ENCODE measurements around the gene ADORA1. TPM values are rescaled to one million over a fixed set of nuclear protein-coding genes. Genes with fewer than 3 reads are reported as not detected.

Gene ADORA1
- total RNA-seq, 1 donor from 2014 or later, result not detected

DNA sequence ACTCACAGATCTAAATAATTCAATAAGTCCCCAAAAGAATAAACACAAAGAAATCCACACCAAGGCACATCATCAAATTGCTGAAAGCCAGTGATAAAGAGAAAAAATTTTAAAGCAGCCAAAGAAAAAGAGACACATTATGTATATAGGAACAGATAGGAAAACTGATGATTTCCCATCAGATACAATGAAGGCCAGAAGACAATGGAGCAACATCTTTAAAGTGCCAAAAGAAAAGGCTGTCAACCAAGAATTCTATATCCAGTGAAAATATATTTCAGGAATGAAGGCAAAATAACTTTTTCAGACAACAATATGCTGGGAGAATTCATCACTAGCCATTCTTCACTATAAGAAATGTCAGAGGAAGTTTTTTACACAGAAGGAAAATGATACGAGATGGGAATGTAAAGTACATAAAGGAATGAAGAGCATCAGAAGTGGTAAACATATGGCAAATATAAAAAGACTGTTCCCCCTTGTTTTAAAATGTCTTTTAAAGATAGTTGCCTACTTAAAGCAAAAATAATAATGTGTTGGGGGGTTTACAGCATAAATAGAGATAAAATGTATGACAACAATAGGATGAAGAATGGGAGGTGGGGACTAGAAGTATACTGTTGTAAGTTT lies 32.4 kb upstream of the ADORA1 start:
- H3K9me3 Mint-ChIP-seq, result peaks cover 24% of the 10 kb centered on the region

DNA sequence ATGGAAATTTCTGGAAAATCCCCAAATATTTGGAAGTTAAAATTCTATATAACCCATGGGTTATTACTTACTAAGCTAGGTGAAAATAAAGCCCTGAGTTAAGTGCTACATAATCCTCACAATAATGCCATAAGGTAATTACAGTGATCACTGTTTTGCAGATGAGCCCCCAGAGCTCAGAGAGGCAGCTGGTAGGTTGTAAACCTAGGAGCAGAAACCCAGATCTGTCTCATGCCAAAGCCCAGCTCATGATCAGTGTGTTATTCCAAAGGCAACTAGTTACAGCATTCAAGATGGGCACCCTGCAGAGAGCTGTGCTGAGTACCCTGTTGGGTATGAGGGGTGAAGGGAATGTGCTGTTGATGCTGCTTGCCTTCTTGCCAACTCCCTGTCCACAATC lies 31.0 kb upstream of the ADORA1 start:
- no peaks in the 10 kb centered on the region for H3K4me1 Mint-ChIP-seq
- H3K4me3 Mint-ChIP-seq, result no peak overlapping the region
- CTCF ChIA-PET, result interaction anchor here (1.2 kb wide), 1 partner anchor 58 kb away, joined by 3 read pairs; no protein-coding TSS in a partner anchor
- peaks cover 28% of the 10 kb centered on the region for H3K27me3 Mint-ChIP-seq
- intact Hi-C loops (cut with micrococcal nuclease), result no loop called here
- TF ChIP-seq, protein P1, sequence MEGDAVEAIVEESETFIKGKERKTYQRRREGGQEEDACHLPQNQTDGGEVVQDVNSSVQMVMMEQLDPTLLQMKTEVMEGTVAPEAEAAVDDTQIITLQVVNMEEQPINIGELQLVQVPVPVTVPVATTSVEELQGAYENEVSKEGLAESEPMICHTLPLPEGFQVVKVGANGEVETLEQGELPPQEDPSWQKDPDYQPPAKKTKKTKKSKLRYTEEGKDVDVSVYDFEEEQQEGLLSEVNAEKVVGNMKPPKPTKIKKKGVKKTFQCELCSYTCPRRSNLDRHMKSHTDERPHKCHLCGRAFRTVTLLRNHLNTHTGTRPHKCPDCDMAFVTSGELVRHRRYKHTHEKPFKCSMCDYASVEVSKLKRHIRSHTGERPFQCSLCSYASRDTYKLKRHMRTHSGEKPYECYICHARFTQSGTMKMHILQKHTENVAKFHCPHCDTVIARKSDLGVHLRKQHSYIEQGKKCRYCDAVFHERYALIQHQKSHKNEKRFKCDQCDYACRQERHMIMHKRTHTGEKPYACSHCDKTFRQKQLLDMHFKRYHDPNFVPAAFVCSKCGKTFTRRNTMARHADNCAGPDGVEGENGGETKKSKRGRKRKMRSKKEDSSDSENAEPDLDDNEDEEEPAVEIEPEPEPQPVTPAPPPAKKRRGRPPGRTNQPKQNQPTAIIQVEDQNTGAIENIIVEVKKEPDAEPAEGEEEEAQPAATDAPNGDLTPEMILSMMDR (IDR thresholded peaks at IDR 0.05), result no peak
- no peak for DNase-seq
- no peak overlapping the region for H3K27ac Mint-ChIP-seq
- ATAC-seq (ENCODE audit: low read depth), result no peak
- peaks cover 24% of the 10 kb centered on the region for H3K9me3 Mint-ChIP-seq
- H3K36me3 Mint-ChIP-seq (ENCODE audit: low read depth), result no peaks in the 10 kb centered on the region
- POLR2A ChIA-PET, result no interaction called here

More for the DNA sequence above, 32.4 kb upstream of the ADORA1 start:
- no peak for ATAC-seq (ENCODE audit: low read depth)
- peaks cover 38% of the 10 kb centered on the region for H3K27me3 Mint-ChIP-seq
- TF ChIP-seq, protein P1 (IDR thresholded peaks at IDR 0.05), result no peak
- DNase-seq, result no peak
- intact Hi-C loops (cut with micrococcal nuclease), result no loop called here
- no peak overlapping the region for H3K4me3 Mint-ChIP-seq
- H3K27ac Mint-ChIP-seq, result no peak overlapping the region
- no peaks in the 10 kb centered on the region for H3K36me3 Mint-ChIP-seq (ENCODE audit: low read depth)
- no peaks in the 10 kb centered on the region for H3K4me1 Mint-ChIP-seq
- POLR2A ChIA-PET, result no interaction called here
- CTCF ChIA-PET, result interaction anchor here (1.2 kb wide), 1 partner anchor 56 kb away, joined by 3 read pairs; no protein-coding TSS in a partner anchor

DNA sequence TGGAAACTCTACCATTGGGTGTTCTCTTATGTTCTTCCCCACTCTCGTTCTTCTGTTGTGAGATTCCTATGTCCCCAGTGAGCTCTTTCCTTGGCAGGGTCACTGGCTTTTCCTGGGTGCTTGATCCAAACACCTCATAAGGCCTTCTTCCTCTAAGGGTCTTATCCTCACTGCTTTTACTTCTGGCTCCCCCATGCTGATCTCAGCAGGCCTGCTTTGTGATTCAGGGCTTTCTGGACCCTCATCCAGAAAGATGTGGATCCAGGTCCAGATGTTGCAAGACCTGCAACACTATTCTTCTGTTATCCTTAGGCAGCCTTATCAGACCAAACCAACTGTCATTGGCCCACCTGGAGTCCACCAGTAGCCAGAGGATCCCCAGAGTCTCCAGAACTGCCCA lies 30.5 kb upstream of the ADORA1 start:
- ATAC-seq (ENCODE audit: low read depth) (no peak), DNase-seq (no peak)
- CTCF ChIA-PET, result no interaction called here
- Mint-ChIP-seq H3K4me3 (no peak overlapping the region), H3K36me3 (ENCODE audit: low read depth) (no peaks in the 10 kb centered on the region), H3K27me3 (peaks cover 26% of the 10 kb centered on the region), H3K27ac (no peak overlapping the region), H3K4me1 (no peaks in the 10 kb centered on the region), H3K9me3 (peaks cover 24% of the 10 kb centered on the region)
- TF ChIP-seq, protein P1 (IDR thresholded peaks at IDR 0.05), result no peak
- POLR2A ChIA-PET, result no interaction called here
- intact Hi-C loops (cut with micrococcal nuclease), result no loop called here

DNA sequence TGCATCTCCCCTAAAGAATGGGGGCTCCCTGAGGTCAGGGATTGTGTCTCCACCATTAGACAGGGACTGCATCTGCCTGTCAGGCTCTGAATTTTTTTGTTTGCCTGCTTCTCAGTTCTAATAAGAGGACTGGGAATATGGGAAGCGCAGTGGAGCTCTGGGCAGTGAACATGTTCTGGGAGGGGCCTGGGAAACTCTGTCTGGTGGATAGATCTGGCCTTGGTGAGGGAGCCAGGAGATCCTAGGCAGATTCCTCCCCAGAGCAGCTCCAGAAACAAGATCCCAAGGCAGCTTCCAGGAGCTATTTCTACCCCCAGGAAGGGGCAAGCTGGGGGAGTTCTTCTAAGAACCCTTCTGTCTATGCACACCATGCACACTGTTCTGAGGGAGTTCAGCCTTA lies 29.1 kb upstream of the ADORA1 start:
- CTCF ChIA-PET, result no interaction called here
- POLR2A ChIA-PET, result no interaction called here

DNA sequence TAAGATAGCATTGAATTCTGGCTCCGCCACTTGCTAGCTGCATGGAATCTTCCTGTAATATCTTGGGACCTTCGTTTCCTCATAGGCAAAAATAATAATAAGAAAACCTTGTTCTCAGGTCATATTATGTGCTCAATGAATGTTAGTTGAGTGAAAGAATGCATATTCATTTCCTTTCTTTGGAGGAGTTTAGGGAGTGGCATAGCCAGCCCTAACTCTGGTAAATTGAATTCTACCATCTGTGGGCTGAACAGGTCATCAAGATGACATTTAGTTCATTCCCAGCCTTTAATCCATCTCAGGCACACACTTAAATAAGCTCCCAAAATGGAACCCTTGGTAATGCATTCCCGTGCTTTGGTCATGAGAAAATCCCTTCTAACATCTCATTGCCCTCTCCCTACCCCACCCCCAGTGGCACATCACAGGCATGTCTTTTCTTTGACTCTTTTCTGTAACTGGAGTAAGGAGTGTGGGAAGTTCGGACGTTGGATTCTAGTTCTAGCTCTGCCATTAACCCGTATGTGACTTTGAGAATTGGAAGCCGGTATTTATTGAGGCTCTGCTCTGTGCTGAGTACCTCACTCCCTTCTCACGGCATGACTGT lies 28.5 kb upstream of the ADORA1 start:
- ChIA-PET CTCF (no interaction called here), POLR2A (no interaction called here)
- ATAC-seq (ENCODE audit: low read depth) (no peak), DNase-seq (no peak)
- H3K4me1 Mint-ChIP-seq, result no peaks in the 10 kb centered on the region
- no peak overlapping the region for H3K4me3 Mint-ChIP-seq
- H3K9me3 Mint-ChIP-seq, result peaks cover 24% of the 10 kb centered on the region
- peaks cover 26% of the 10 kb centered on the region for H3K27me3 Mint-ChIP-seq
- intact Hi-C loops (cut with micrococcal nuclease), result no loop called here
- no peaks in the 10 kb centered on the region for H3K36me3 Mint-ChIP-seq (ENCODE audit: low read depth)
- no peak overlapping the region for H3K27ac Mint-ChIP-seq
- TF ChIP-seq, protein P1 (IDR thresholded peaks at IDR 0.05), result no peak

More for the DNA sequence above, 29.1 kb upstream of the ADORA1 start:
- TF ChIP-seq, protein P1 (IDR thresholded peaks at IDR 0.05), result no peak
- DNase-seq (no peak), ATAC-seq (ENCODE audit: low read depth) (no peak)
- intact Hi-C loops (cut with micrococcal nuclease), result no loop called here
- Mint-ChIP-seq H3K4me3 (no peak overlapping the region), H3K36me3 (ENCODE audit: low read depth) (no peaks in the 10 kb centered on the region), H3K9me3 (peaks cover 24% of the 10 kb centered on the region), H3K4me1 (no peaks in the 10 kb centered on the region), H3K27me3 (peaks cover 26% of the 10 kb centered on the region), H3K27ac (no peak overlapping the region)
